IMR-90 (cell line): ENCODE data around the gene TMEM74B. TPM values are rescaled to one million over a fixed set of nuclear protein-coding genes. Genes with fewer than 3 reads are reported as not detected.

Source experiments
- ATAC-seq: fragments of 200-7000 bp; cut with Tn5 transposase; 2 replicates; pipeline ENCODE4 v1.9.1; 2020; ENCODE audit warnings: low read depth, mild to moderate bottlenecking, moderate library complexity
- BruUV-seq: library from RNA; stranded (reverse); fragments of 400-500 nt; replicated peaks from 2 replicates; lab custom pipeline; 2021; lab: Mats Ljungman, UMichigan
- CTCF ChIA-PET: fragments of 300-600 bp; formaldehyde crosslinking; extraction: SDS; loops from one replicate; lab custom pipeline; 2021; ENCODE audit warnings: antibody characterized with exemption; lab: Yijun Ruan, JAX
- POLR2A ChIA-PET: fragments of 300-600 bp; sonication (Branson Sonifier 250); formaldehyde crosslinking; loops from one replicate; lab custom pipeline; 2022; ENCODE audit warnings: antibody characterized with exemption; ENCODE audit not compliant: unreplicated experiment; lab: Charles Lee
- DNase-seq: peaks from one replicate; pipeline ENCODE4 v3.0.0; 2013
- H2AFZ ChIP-seq: replicated peaks from 2 replicates; pipeline ENCODE3; 2013; ENCODE audit warnings: low read length, mild to moderate bottlenecking; ENCODE audit not compliant: poor library complexity
- H2AK5ac ChIP-seq: 2 replicates; pipeline ENCODE4 v1.6.1; 2013; ENCODE audit warnings: low read depth, low read length, inconsistent platforms
- H2AK9ac ChIP-seq: replicated peaks from 2 replicates; pipeline ENCODE3; 2013; ENCODE audit warnings: mild to moderate bottlenecking, low read depth, low read length, moderate library complexity; ENCODE audit not compliant: poor library complexity
- H2BK120ac ChIP-seq: 2 replicates; pipeline ENCODE4 v1.6.1; 2013; ENCODE audit warnings: low read depth, low read length, inconsistent platforms
- H2BK15ac ChIP-seq: 3 replicates; pipeline ENCODE4 v1.6.1; 2013; ENCODE audit warnings: low read depth, low read length, inconsistent platforms
- H2BK20ac ChIP-seq: 2 replicates; pipeline ENCODE4 v1.6.1; 2013; ENCODE audit warnings: low read depth, mild to moderate bottlenecking, inconsistent platforms, low read length, moderate library complexity
- H2BK5ac ChIP-seq: 2 replicates; pipeline ENCODE4 v1.6.1; 2013; ENCODE audit warnings: mild to moderate bottlenecking, low read depth, low read length, inconsistent platforms; ENCODE audit not compliant: poor library complexity, severe bottlenecking
- H3K14ac ChIP-seq: replicated peaks from 2 replicates; pipeline ENCODE4 v1.6.1; 2013; ENCODE audit warnings: low read depth, low read length, inconsistent platforms
- H3K18ac ChIP-seq: 2 replicates; pipeline ENCODE4 v1.6.1; 2013; ENCODE audit warnings: low read depth, low read length, control low read depth
- H3K23ac ChIP-seq: 2 replicates; pipeline ENCODE4 v1.6.1; 2013; ENCODE audit warnings: low read depth, low read length, inconsistent platforms
- H3K27ac ChIP-seq: 2 replicates; pipeline ENCODE4 v1.5.1; 2013; ENCODE audit warnings: mild to moderate bottlenecking, control low read depth, low read length; ENCODE audit not compliant: insufficient read depth
- H3K27me3 ChIP-seq: 2 replicates; pipeline ENCODE4 v1.6.1; 2013; ENCODE audit warnings: low read length; ENCODE audit not compliant: control insufficient read depth, insufficient read depth
- H3K36me3 ChIP-seq: 2 replicates; pipeline ENCODE4 v1.6.1; 2013; ENCODE audit warnings: low read length, mixed read lengths; ENCODE audit not compliant: control insufficient read depth, insufficient read depth
- H3K4ac ChIP-seq: 2 replicates; pipeline ENCODE4 v1.6.1; 2013; ENCODE audit warnings: low read depth, low read length, inconsistent platforms
- H3K4me1 ChIP-seq: 2 replicates; pipeline ENCODE4 v1.6.1; 2013; ENCODE audit warnings: low read length, mixed read lengths; ENCODE audit not compliant: control insufficient read depth, insufficient read depth
- H3K4me2 ChIP-seq: 2 replicates; pipeline ENCODE4 v1.6.1; 2013; ENCODE audit warnings: low read depth, mild to moderate bottlenecking, control low read depth, low read length, moderate library complexity
- H3K4me3 ChIP-seq: 2 replicates; pipeline ENCODE4 v1.5.1; 2013; ENCODE audit warnings: low read depth, mild to moderate bottlenecking, control low read depth, low read length, moderate library complexity; ENCODE audit not compliant: insufficient read depth
- H3K56ac ChIP-seq: 2 replicates; pipeline ENCODE4 v1.6.1; 2013; ENCODE audit warnings: low read length, inconsistent platforms; ENCODE audit not compliant: insufficient read depth; ENCODE audit errors: extremely low read depth
- H3K79me1 ChIP-seq, 2 experiments: 2 replicates each; pipeline ENCODE4 v1.6.1; 2013; ENCODE audit warnings: low read length in 2 of 2, inconsistent platforms in 1 of 2, low read depth in 1 of 2
- H3K9ac ChIP-seq: 2 replicates; pipeline ENCODE4 v1.6.1; 2013; ENCODE audit warnings: low read depth, low read length, control low read depth
- H3K9me1 ChIP-seq: 2 replicates; pipeline ENCODE4 v1.6.1; 2013; ENCODE audit warnings: low read length, inconsistent platforms; ENCODE audit not compliant: insufficient read depth
- H3K9me3 ChIP-seq: 2 replicates; pipeline ENCODE4 v1.6.1; 2013; ENCODE audit warnings: low read length; ENCODE audit not compliant: control insufficient read depth, insufficient read depth
- H4K20me1 ChIP-seq: 2 replicates; pipeline ENCODE4 v1.6.1; 2013; ENCODE audit warnings: low read length, inconsistent platforms; ENCODE audit not compliant: insufficient read depth
- H4K5ac ChIP-seq: 2 replicates; pipeline ENCODE4 v1.6.1; 2013; ENCODE audit warnings: mild to moderate bottlenecking, low read depth, low read length, control low read depth
- H4K8ac ChIP-seq, 2 experiments: 2 replicates each; pipeline ENCODE4 v1.6.1; 2013; ENCODE audit warnings: low read depth in 2 of 2, low read length in 2 of 2, control low read depth in 1 of 2, inconsistent platforms in 1 of 2
- H4K91ac ChIP-seq: 2 replicates; pipeline ENCODE4 v1.6.1; 2013; ENCODE audit warnings: low read depth, low read length, inconsistent platforms; ENCODE audit not compliant: insufficient read depth
- CEBPB ChIP-seq: IDR thresholded peaks from 2 replicates; pipeline ENCODE4 v1.6.1; 2012; ENCODE audit warnings: low read depth, low read length, improper control_type of control experiment
- MAFK ChIP-seq: IDR thresholded peaks from 2 replicates; pipeline ENCODE4 v1.6.1; 2012; ENCODE audit warnings: low read depth, low read length, improper control_type of control experiment
- RAD21 ChIP-seq: IDR thresholded peaks from 2 replicates; pipeline ENCODE4 v1.6.1; 2012; ENCODE audit warnings: low read length, improper control_type of control experiment
- WGBS, 2 experiments: methylation state at CpG; one replicate each; pipeline versions ENCODE4 v1.1.5 to v1.1.7; 2013; ENCODE audit warnings: missing lambda C conversion rate in 2 of 2; ENCODE audit not compliant: insufficient read length in 1 of 2; ENCODE audit errors: extremely low coverage in 2 of 2; 5-methylcytosine and 5-hydroxymethylcytosine counted together
- dilution Hi-C: fragments of 300-500 bp; cut with HindIII; formaldehyde crosslinking; loops from one replicate; pipeline ENCODE4 v1.14.3; 2018; ENCODE audit warnings: low sequenced_read_pairs; ENCODE audit not compliant: unreplicated experiment
- in situ Hi-C: fragments of 300-500 bp; cut with MboI; formaldehyde crosslinking; loops from 3 replicates; pipeline ENCODE4 v1.14.3; 2019; ENCODE audit warnings: low sequenced_read_pairs, inconsistent platforms, mixed read lengths
- intact Hi-C: fragments of 100-400 bp; cut with micrococcal nuclease; formaldehyde crosslinking; loops from 2 replicates; pipeline ENCODE4 v1.10.0; 2022
- polyA plus RNA-seq, 3 experiments: library from polyadenylated mRNA; depleted of rRNA; stranded (reverse); fragments of >200 nt; gene quantifications; 2 replicates each; pipeline ENCODE4 v1.2.3, GENCODE V29; 2012; ENCODE audit warnings: low replicate concordance in 1 of 3
- total RNA-seq: library from RNA; depleted of rRNA; stranded (reverse); fragments of >200 nt; gene quantifications from 2 replicates; pipeline ENCODE4 v1.2.3, GENCODE V29; 2012

Gene TMEM74B
- total and polyA plus RNA-seq, 2 of the 4 experiments (the other 2 are of a cell fraction) = 0.03 TPM; not detected in 1

DNA sequence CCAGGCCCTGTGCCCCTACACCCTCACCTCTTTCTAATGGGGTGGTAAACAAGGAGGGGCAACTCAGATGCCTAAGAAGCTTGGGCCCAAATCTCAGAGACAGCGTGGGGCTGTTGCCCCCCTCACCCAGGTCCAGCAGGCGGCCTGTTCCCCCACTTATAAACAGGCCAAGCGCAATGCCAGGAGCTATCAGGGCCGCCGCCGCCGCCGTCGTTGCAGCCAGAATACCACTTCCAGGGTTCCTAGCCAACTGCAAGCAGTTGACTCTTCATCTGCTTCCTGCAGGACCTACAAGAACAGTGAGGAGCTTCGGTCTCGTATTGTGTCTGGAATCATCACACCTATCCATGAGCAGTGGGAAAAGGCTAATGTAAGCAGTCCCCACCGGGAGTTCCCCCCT, 49.9 kb downstream of the TMEM74B start:
- Histone ChIP-seq H3K79me1 (peaks cover 5 to 21% of the 10 kb centered on the region in 2 experiments; a peak in 3 of 4 replicates), H2AK9ac (no peak overlapping the region), H3K14ac (no peak overlapping the region), H3K9me1 (peaks cover 4% of the 10 kb centered on the region; the same call in 1 of the 2 replicates), H3K4ac (no peak overlapping the region), H2AK5ac (no peak overlapping the region), H2BK120ac (no peak overlapping the region), H3K56ac (no peak overlapping the region), H2BK5ac (no peak overlapping the region), H4K5ac (no peak overlapping the region), H3K9ac (no peak overlapping the region), H3K4me1 (no peaks in the 10 kb centered on the region), H3K27me3 (no peaks in the 10 kb centered on the region), H4K8ac (no peak overlapping the region), H3K4me3 (no peak overlapping the region), H3K36me3 (peaks cover 33% of the 10 kb centered on the region), H3K18ac (no peak overlapping the region), H4K20me1 (peaks cover 5% of the 10 kb centered on the region; the same call in 1 of the 2 replicates), H2AFZ (no peak overlapping the region), H4K91ac (no peak overlapping the region), H3K23ac (no peak overlapping the region), H3K4me2 (no peak overlapping the region), H3K27ac (no peak overlapping the region), H2BK20ac (no peak overlapping the region), H3K9me3 (no peaks in the 10 kb centered on the region), H2BK15ac (no peak overlapping the region)
- BruUV-seq = no TSS peak
- in situ Hi-C loops (no loop called here), intact Hi-C loops (no loop called here), dilution Hi-C loops (no loop called here)
- ATAC-seq (no peak), DNase-seq (no peak)
- TF ChIP-seq MAFK (no peak), RAD21 (no peak), CEBPB (no peak)
- CTCF ChIA-PET = no interaction called here
- WGBS, 2 experiments = 100% methylated on average over 1 of the region's 12 CpGs; no CpG with 5 or more reads in 1 of the 2 experiments
- POLR2A ChIA-PET = no interaction called here
